ENCODE results near the gene ROR1.
"Not testable (repeated sequence)": the region's sequence is repeated elsewhere in the genome, so short reads cannot be mapped to it uniquely, and the experiment has no call there.

Gene ROR1

GRCh38 chr1:64197076-64197475, 423.3 kb downstream of the ROR1 start:
- DNase-seq = no peak

- DNase-seq = no peak
Measured at GRCh38 chr1:64199154-64199553, 425.3 kb downstream of the ROR1 start.

GRCh38 chr1:64200064-64200463, 426.2 kb downstream of the ROR1 start:
- DNase-seq = no peak

- no peak for DNase-seq
Measured at GRCh38 chr1:64203420-64203819, 429.6 kb downstream of the ROR1 start, which contains the start of gene UBE2U. Gene UBE2U (plus strand): TSS chr1:64203623. CDS start chr1:64204051, 428 bp downstream.

GRCh38 chr1:64209221-64209620, 435.4 kb downstream of the ROR1 start:
- DNase-seq = no peak

- no peak for DNase-seq
Measured at GRCh38 chr1:64212031-64212430, 438.2 kb downstream of the ROR1 start.

- DNase-seq = no peak
Measured at GRCh38 chr1:64215576-64215975, 441.8 kb downstream of the ROR1 start.

- DNase-seq = no peak
Measured at GRCh38 chr1:64220241-64220640, 446.4 kb downstream of the ROR1 start.

- no peak for DNase-seq
Measured at GRCh38 chr1:64223329-64224151, 449.7 kb downstream of the ROR1 start.

GRCh38 chr1:64224236-64224635, 450.4 kb downstream of the ROR1 start:
- not testable (repeated sequence) for DNase-seq

- DNase-seq = no peak
Measured at GRCh38 chr1:64228167-64228957, 454.5 kb downstream of the ROR1 start.

- DNase-seq = no peak
Measured at GRCh38 chr1:64229307-64229706, 455.5 kb downstream of the ROR1 start.
